Measurements from ENCODE around the gene ZNF574. TPM values are rescaled to one million over a fixed set of nuclear protein-coding genes. Genes with fewer than 3 reads are reported as not detected.

ZNF574 gene
- polyA plus RNA-seq, 4 donors = 12.7 to 20.2 (median 16.8) TPM

- no peak for DNase-seq (ENCODE audit: low read depth in 4 of 4, low spot score in 2 of 4)
Measured at GRCh38 chr19:42079886-42080763, 4.2 kb downstream of the ZNF574 start.

- DNase-seq (ENCODE audit: low read depth in 4 of 4, low spot score in 2 of 4) = no peak
Measured at GRCh38 chr19:42080764-42081375, 4.9 kb downstream of the ZNF574 start.

GRCh38 chr19:42081584-42082203 lies 5.7 kb downstream of the ZNF574 start:
- no peak for DNase-seq (ENCODE audit: low read depth in 4 of 4, low spot score in 2 of 4)

- no peak for DNase-seq (ENCODE audit: low read depth in 4 of 4, low spot score in 2 of 4)
Measured at GRCh38 chr19:42083537-42083936, 7.6 kb downstream of the ZNF574 start.

GRCh38 chr19:42086188-42086736 lies 10.3 kb downstream of the ZNF574 start:
- DNase-seq (ENCODE audit: low read depth in 4 of 4, low spot score in 2 of 4) = no peak

GRCh38 chr19:42086770-42087550 lies 11.0 kb downstream of the ZNF574 start:
- no peak for DNase-seq (ENCODE audit: low read depth in 4 of 4, low spot score in 2 of 4)

GRCh38 chr19:42088471-42089190 lies 12.7 kb downstream of the ZNF574 start:
- no peak for DNase-seq (ENCODE audit: low read depth in 4 of 4, low spot score in 2 of 4)

- no peak for DNase-seq (ENCODE audit: low read depth in 4 of 4, low spot score in 2 of 4)
Measured at GRCh38 chr19:42089191-42089750, 13.3 kb downstream of the ZNF574 start.

GRCh38 chr19:42089772-42090171 lies 13.8 kb downstream of the ZNF574 start:
- no peak for DNase-seq (ENCODE audit: low read depth in 4 of 4, low spot score in 2 of 4)

- no peak for DNase-seq (ENCODE audit: low read depth in 4 of 4, low spot score in 2 of 4)
Measured at GRCh38 chr19:42090672-42091071, 14.7 kb downstream of the ZNF574 start.

GRCh38 chr19:42091300-42091699 lies 15.3 kb downstream of the ZNF574 start:
- DNase-seq (ENCODE audit: low read depth in 4 of 4, low spot score in 2 of 4) = no peak

GRCh38 chr19:42091742-42092141 lies 15.8 kb downstream of the ZNF574 start:
- DNase-seq (ENCODE audit: low read depth in 4 of 4, low spot score in 2 of 4) = no peak

GRCh38 chr19:42092350-42092749 lies 16.4 kb downstream of the ZNF574 start:
- DNase-seq (ENCODE audit: low read depth in 4 of 4, low spot score in 2 of 4) = no peak

GRCh38 chr19:42093505-42093904 lies 17.5 kb downstream of the ZNF574 start:
- DNase-seq (ENCODE audit: low read depth in 4 of 4, low spot score in 2 of 4) = no peak

GRCh38 chr19:42093926-42094325 lies 18.0 kb downstream of the ZNF574 start:
- no peak for DNase-seq (ENCODE audit: low read depth in 4 of 4, low spot score in 2 of 4)

- no peak for DNase-seq (ENCODE audit: low read depth in 4 of 4, low spot score in 2 of 4)
Measured at GRCh38 chr19:42095142-42095813, 19.3 kb downstream of the ZNF574 start.

- no peak for DNase-seq (ENCODE audit: low read depth in 4 of 4, low spot score in 2 of 4)
Measured at GRCh38 chr19:42095814-42096230, 19.9 kb downstream of the ZNF574 start.

GRCh38 chr19:42096255-42096837 lies 20.4 kb downstream of the ZNF574 start:
- no peak for DNase-seq (ENCODE audit: low read depth in 4 of 4, low spot score in 2 of 4)

GRCh38 chr19:42097461-42097860 lies 21.5 kb downstream of the ZNF574 start:
- DNase-seq (ENCODE audit: low read depth in 4 of 4, low spot score in 2 of 4) = no peak

All from left renal cortex interstitium (tissue), 4 donors.